HCT116 (cell line): ENCODE data around the gene SUV39H2. TPM values are rescaled to one million over a fixed set of nuclear protein-coding genes. Genes with fewer than 3 reads are reported as not detected.

Source experiments
- ATAC-seq: fragments of 200-7000 bp; cut with Tn5 transposase; 2 replicates; pipeline ENCODE4 v1.9.1; 2020; ENCODE audit warnings: mild to moderate bottlenecking, moderate library complexity
- BruUV-seq: library from RNA; stranded (reverse); fragments of 400-500 nt; replicated peaks from 2 replicates; lab custom pipeline; 2021; lab: Mats Ljungman, UMichigan
- CTCF ChIA-PET: fragments of 300-600 bp; sonication (Branson Sonifier 250); formaldehyde crosslinking; loops from one replicate; lab custom pipeline; 2021; ENCODE audit warnings: antibody characterized with exemption; lab: Charles Lee
- POLR2A ChIA-PET: fragments of 300-600, 350-600 bp; sonication (Branson Sonifier 250); formaldehyde crosslinking; loops from one replicate; lab custom pipeline; 2021; ENCODE audit warnings: antibody characterized with exemption; lab: Charles Lee
- RAD21 ChIA-PET, 2 experiments: fragments of 300-600 bp; sonication (Branson Sonifier 250); formaldehyde crosslinking; loops; one replicate each; lab custom pipeline; 2023; ENCODE audit warnings: low total read pairs in 2 of 2; ENCODE audit not compliant: uncharacterized antibody in 2 of 2, unreplicated experiment in 2 of 2, low non-redundant PET in 1 of 2; lab: Charles Lee
- DNase-seq: peaks from one replicate; pipeline ENCODE4 v3.0.0-alpha.2; 2010; ENCODE audit warnings: low read depth, low spot score
- H2AFZ ChIP-seq: fragments of 200-600 bp; shearing (Covaris generic), sonication (generic); 2 replicates; pipeline ENCODE4 v1.6.1; 2017; ENCODE audit warnings: low read depth, mixed run types, mixed read lengths, antibody characterized with exemption, low read length; ENCODE audit not compliant: poor library complexity, severe bottlenecking
- H3K27ac ChIP-seq: 2 replicates; pipeline ENCODE4 v1.5.1; 2012; ENCODE audit warnings: low read depth, low read length
- H3K27me3 ChIP-seq: fragments of 200-600 bp; sonication (generic); 2 replicates; pipeline ENCODE4 v1.6.1; 2016; ENCODE audit warnings: mixed run types, low read length, mixed read lengths; ENCODE audit not compliant: insufficient read depth
- H3K36me3 ChIP-seq, 2 experiments: fragments of 200-500 bp in 1 of 2; fragments of 200-600 bp in 1 of 2; sonication (Bioruptor generic) in 1 of 2; sonication (generic) in 1 of 2; 2 replicates each; pipeline versions ENCODE4 v1.5.1 to v1.6.1; 2014 to 2016; ENCODE audit warnings: low read length in 2 of 2, inconsistent platforms in 1 of 2, mixed read lengths in 1 of 2, mixed run types in 1 of 2; ENCODE audit not compliant: insufficient read depth in 2 of 2, control insufficient read depth in 1 of 2
- H3K4me1 ChIP-seq, 2 experiments: fragments of 200-600 bp in 1 of 2; sonication (generic) in 1 of 2; 2 replicates each; pipeline versions ENCODE4 v1.5.1 to v1.6.1; 2012 to 2017; ENCODE audit warnings: low read length in 2 of 2, inconsistent platforms in 1 of 2, mild to moderate bottlenecking in 1 of 2, mixed read lengths in 1 of 2, mixed run types in 1 of 2, moderate library complexity in 1 of 2; ENCODE audit not compliant: insufficient read depth in 2 of 2, control insufficient read depth in 1 of 2
- H3K4me2 ChIP-seq: fragments of 200-600 bp; sonication (generic); 2 replicates; pipeline ENCODE4 v1.6.1; 2017; ENCODE audit warnings: mixed run types, low read length, mixed read lengths
- H3K4me3 ChIP-seq, 2 experiments: fragments of 200-600 bp in 1 of 2; sonication (generic) in 1 of 2; replicated peaks in 1 of 2; 2 replicates each; pipeline ENCODE4 v1.5.1; 2011 to 2016; ENCODE audit warnings: low read length in 2 of 2, control low read depth in 1 of 2, low read depth in 1 of 2, mild to moderate bottlenecking in 1 of 2, mixed read lengths in 1 of 2, mixed run types in 1 of 2
- H3K79me2 ChIP-seq: fragments of 200-600 bp; sonication (generic); 2 replicates; pipeline ENCODE4 v1.6.1; 2017; ENCODE audit warnings: mild to moderate bottlenecking, mixed run types, low read length, moderate library complexity, mixed read lengths; ENCODE audit not compliant: insufficient read depth
- H3K9ac ChIP-seq: fragments of 200-600 bp; sonication (generic); 2 replicates; pipeline ENCODE4 v1.6.1; 2016; ENCODE audit warnings: low read length, mixed read lengths
- H3K9me2 ChIP-seq: fragments of 200-600 bp; sonication (generic), shearing (Covaris generic); 2 replicates; pipeline ENCODE4 v1.6.1; 2017; ENCODE audit warnings: mixed run types, mild to moderate bottlenecking, moderate library complexity; ENCODE audit not compliant: insufficient read depth
- H3K9me3 ChIP-seq, 2 experiments: fragments of 200-500 bp in 1 of 2; fragments of 200-600 bp in 1 of 2; sonication (Bioruptor generic) in 1 of 2; sonication (generic) in 1 of 2; 2 replicates each; pipeline ENCODE4 v1.6.1; 2014 to 2017; ENCODE audit warnings: low read length in 2 of 2, mixed read lengths in 2 of 2, inconsistent platforms in 1 of 2, low read depth in 1 of 2, mild to moderate bottlenecking in 1 of 2, mixed run types in 1 of 2, moderate library complexity in 1 of 2; ENCODE audit not compliant: control insufficient read depth in 1 of 2, insufficient read depth in 1 of 2
- H4K20me1 ChIP-seq: fragments of 200-600 bp; sonication (generic), shearing (Covaris generic); 2 replicates; pipeline ENCODE4 v1.6.1; 2017; ENCODE audit warnings: mixed run types, mild to moderate bottlenecking, moderate library complexity; ENCODE audit not compliant: insufficient read depth
- ATF3 ChIP-seq: IDR thresholded peaks from 2 replicates; pipeline ENCODE4 v1.6.1; 2012
- CEBPB ChIP-seq: IDR thresholded peaks from 2 replicates; pipeline ENCODE4 v1.6.1; 2012; ENCODE audit warnings: low read depth
- EGR1 ChIP-seq: IDR thresholded peaks from 2 replicates; pipeline ENCODE4 v1.6.1; 2012; ENCODE audit warnings: low read depth
- ELF1 ChIP-seq: IDR thresholded peaks from 2 replicates; pipeline ENCODE4 v1.6.1; 2012; ENCODE audit warnings: low read depth, borderline replicate concordance
- EZH2phosphoT487 ChIP-seq: fragments of 200-600 bp; IDR thresholded peaks from 2 replicates; pipeline ENCODE4 v1.6.1; 2018; ENCODE audit warnings: antibody characterized with exemption, borderline replicate concordance
- FOSL1 ChIP-seq: IDR thresholded peaks from 2 replicates; pipeline ENCODE4 v1.6.1; 2012; ENCODE audit warnings: low read depth
- SRF ChIP-seq: IDR thresholded peaks from 2 replicates; pipeline ENCODE4 v1.6.1; 2012; ENCODE audit warnings: low read depth
- TCF7L2 ChIP-seq: IDR thresholded peaks from 2 replicates; pipeline ENCODE4 v1.7.0; 2011; ENCODE audit warnings: borderline replicate concordance, inconsistent platforms; ENCODE audit not compliant: insufficient read depth, insufficient read length; ENCODE audit errors: extremely low read depth
- YY1 ChIP-seq: IDR thresholded peaks from 2 replicates; pipeline ENCODE4 v1.6.1; 2011; ENCODE audit warnings: low read length, low read depth, moderate library complexity, mild to moderate bottlenecking; ENCODE audit not compliant: insufficient replicate concordance; ENCODE audit errors: extremely low read depth
- intact Hi-C: fragments of 100-400 bp; cut with micrococcal nuclease; formaldehyde crosslinking; loops from 2 replicates; pipeline ENCODE4 v1.10.0; 2022
- total RNA-seq: library from RNA; stranded (reverse); gene quantifications from one replicate; pipeline ENCODE4 v1.2.1, GENCODE V29; 2021; ENCODE audit not compliant: unreplicated experiment

Gene SUV39H2
- total RNA-seq, 1 experiment from 2014 or later: 26.6 TPM

DNA sequence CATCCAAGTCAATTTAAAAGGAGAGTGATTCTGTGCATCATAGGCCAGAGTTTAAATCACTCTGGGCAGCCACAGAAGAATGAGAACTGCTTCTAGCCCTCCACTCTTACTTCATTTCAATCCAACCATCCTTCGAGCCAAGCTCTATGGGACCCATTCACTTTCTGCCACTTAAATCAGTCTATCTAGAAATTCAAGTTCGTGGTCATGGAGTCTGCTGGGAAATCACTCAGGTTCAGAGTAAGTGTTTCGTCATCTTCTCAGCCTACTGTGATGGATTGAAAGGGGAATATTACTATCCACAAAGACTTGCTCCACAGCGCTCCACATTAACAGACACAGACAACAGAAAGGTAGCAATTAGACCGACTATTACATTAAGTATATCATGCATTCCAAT is 70.6 kb downstream of the SUV39H2 start:
- intact Hi-C loops: no loop called here
- no peak overlapping the region for H3K27ac ChIP-seq
- ATAC-seq (no peak), DNase-seq (no peak)
- no peak overlapping the region for H2AFZ ChIP-seq
- no peak overlapping the region for H3K4me2 ChIP-seq
- ChIA-PET POLR2A (interaction anchor here (1.0 kb wide), 1 partner anchor 10 kb away, joined by 3 read pairs; the partner anchor contains the start of gene MEIG1), RAD21 (no interaction called here), CTCF (no interaction called here)
- no peaks in the 10 kb centered on the region for H4K20me1 ChIP-seq
- no peaks in the 10 kb centered on the region for H3K9me3 ChIP-seq
- peaks cover 4 to 9% of the 10 kb centered on the region in 2 experiments for H3K4me1 ChIP-seq
- no TSS peak for BruUV-seq
- H3K4me3 ChIP-seq: no peak overlapping the region
- TF ChIP-seq EGR1 (no peak), EZH2phosphoT487 (no peak), ELF1 (no peak), TCF7L2 (no peak), YY1 (no peak), FOSL1 (no peak), CEBPB (no peak), ATF3 (no peak)
- H3K79me2 ChIP-seq: peaks cover 75% of the 10 kb centered on the region
- H3K36me3 ChIP-seq: peaks cover 15 to 33% of the 10 kb centered on the region in 2 experiments
- H3K9ac ChIP-seq: no peak overlapping the region
- H3K9me2 ChIP-seq: no peaks in the 10 kb centered on the region
- H3K27me3 ChIP-seq: no peaks in the 10 kb centered on the region

DNA sequence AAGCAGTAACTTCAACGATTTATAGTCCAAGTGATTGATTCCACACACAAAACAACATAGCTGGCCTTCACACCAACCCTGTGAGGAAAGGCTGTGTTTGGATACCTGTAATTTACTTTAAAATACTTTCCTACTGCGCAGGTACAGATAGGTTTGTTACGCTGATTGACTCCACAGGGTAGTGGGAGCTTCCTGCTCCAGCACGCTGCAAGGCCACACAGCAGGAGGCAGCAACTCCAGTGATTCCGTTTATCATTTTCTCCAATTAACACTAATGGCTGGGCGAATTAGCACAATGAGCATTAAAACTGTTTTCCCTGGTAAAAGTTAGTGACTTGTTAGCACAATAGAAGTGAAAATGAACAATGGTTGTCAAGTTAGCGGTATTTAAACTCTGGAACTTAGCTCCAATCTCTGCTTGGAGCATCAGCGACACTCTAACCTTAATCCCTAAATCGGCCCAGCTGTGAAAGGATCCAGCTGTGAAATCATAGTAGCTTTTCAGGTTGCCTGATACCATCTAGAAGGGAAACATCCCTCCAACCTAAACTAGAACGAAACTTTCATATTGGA is 74.3 kb downstream of the SUV39H2 start:
- TSS peak; percentile 47 for BruUV-seq
- peaks cover 2 to 20% of the 10 kb centered on the region in 2 experiments; a peak in 2 of 4 replicates for H3K36me3 ChIP-seq
- H3K4me3 ChIP-seq: peak overlapping the region; percentile 76 to 82
- peaks cover 9 to 18% of the 10 kb centered on the region in 2 experiments for H3K4me1 ChIP-seq
- H3K9me3 ChIP-seq: no peaks in the 10 kb centered on the region
- H3K9ac ChIP-seq: peak overlapping the region; percentile 76
- H4K20me1 ChIP-seq: no peaks in the 10 kb centered on the region
- DNase-seq: no peak
- ChIA-PET POLR2A (interaction anchor here (1.7 kb wide), 1 partner anchor 115 kb away, joined by 5 read pairs; the partner anchor contains the start of genes CDNF, HSPA14 and MSANTD7), CTCF (interaction anchor here (0.7 to 2.0 kb wide), 3 partner anchors 115 to 153 kb away, joined by 3 to 9 read pairs (median 4); partner anchors contain the start of genes CDNF, HSPA14 and MSANTD7), RAD21 (no interaction called here)
- TF ChIP-seq SRF: no peak
- no peaks in the 10 kb centered on the region for H3K27me3 ChIP-seq
- H2AFZ ChIP-seq: no peak overlapping the region
- intact Hi-C loops: loop anchor here (5.0 kb wide), 3 partner anchors 116 to 214 kb away; partner anchors contain the start of genes CDNF, HSPA14, MSANTD7 and NMT2
- H3K9me2 ChIP-seq: no peaks in the 10 kb centered on the region
- no peak for ATAC-seq
- H3K4me2 ChIP-seq: peak overlapping the region; percentile 88
- peaks cover 65% of the 10 kb centered on the region for H3K79me2 ChIP-seq
- H3K27ac ChIP-seq: peak overlapping the region; percentile 70
